Measurements from ENCODE around the gene ADAMTSL4.
"Not testable (repeated sequence)": the region's sequence is repeated elsewhere in the genome, so short reads cannot be mapped to it uniquely, and the experiment has no call there.

The ADAMTSL4 gene

DNA sequence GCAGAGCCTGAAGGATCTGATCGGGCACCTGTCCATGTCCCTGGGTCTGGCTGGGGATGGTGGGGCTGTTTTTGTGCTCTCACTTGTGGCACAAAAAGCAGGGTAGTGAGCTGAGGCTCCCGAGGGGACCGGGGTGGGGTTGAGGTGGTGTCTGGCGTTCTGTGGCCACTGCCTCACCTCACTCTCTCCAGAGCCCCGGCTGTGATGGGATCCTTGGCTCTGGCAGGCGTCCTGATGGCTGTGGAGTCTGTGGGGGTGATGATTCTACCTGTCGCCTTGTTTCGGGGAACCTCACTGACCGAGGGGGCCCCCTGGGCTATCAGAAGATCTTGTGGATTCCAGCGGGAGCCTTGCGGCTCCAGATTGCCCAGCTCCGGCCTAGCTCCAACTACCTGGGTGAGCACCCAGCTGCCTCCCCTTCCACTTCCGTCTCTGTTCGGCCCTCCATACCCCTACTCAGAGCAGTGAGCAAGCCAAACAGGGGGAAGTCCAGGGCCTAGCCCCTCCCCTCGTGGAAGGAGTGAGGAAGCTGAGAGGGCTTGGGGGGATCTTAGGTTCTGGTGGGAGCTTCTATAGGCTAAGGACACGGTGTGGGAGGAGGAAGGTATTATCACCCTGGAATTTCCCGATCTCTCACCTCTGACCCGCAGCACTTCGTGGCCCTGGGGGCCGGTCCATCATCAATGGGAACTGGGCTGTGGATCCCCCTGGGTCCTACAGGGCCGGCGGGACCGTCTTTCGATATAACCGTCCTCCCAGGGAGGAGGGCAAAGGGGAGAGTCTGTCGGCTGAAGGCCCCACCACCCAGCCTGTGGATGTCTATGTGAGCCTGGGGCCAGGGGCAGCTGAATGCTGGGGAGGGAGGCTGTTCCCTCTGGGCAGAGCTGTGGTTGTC, 7.0 kb downstream of the ADAMTSL4 start:
- no peak for DNase-seq (ENCODE audit: low spot score)

DNA sequence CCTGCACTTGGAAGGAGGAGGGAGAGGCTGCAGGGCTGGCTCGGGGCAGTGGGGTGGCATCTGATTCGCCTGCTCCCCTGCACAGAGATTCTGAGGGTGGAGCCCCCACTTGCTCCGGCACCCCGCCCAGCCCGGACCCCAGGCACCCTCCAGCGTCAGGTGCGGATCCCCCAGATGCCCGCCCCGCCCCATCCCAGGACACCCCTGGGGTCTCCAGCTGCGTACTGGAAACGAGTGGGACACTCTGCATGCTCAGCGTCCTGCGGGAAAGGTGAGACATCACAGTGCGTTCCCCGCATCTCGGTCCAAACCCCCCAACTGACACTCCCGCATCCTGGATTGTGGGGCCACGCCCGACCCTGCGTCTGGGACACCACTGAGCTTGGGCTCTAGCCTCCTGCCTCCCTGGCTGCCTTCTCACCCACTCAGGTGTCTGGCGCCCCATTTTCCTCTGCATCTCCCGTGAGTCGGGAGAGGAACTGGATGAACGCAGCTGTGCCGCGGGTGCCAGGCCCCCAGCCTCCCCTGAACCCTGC, 7.9 kb downstream of the ADAMTSL4 start:
- DNase-seq (ENCODE audit: low spot score), result no peak

DNA sequence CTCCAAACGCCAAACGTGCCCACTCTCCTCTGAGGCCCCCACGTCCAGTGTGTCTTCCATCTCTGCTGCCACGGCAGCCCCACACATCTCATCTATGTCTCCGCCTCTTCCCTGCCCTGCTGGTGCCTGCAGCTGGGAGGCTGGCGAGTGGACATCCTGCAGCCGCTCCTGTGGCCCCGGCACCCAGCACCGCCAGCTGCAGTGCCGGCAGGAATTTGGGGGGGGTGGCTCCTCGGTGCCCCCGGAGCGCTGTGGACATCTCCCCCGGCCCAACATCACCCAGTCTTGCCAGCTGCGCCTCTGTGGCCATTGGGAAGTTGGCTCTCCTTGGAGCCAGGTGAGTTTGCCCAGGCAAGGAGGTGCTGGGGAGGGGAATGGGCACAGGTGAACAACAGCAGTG, 8.6 kb downstream of the ADAMTSL4 start:
- DNase-seq (ENCODE audit: low spot score), result no peak

DNA sequence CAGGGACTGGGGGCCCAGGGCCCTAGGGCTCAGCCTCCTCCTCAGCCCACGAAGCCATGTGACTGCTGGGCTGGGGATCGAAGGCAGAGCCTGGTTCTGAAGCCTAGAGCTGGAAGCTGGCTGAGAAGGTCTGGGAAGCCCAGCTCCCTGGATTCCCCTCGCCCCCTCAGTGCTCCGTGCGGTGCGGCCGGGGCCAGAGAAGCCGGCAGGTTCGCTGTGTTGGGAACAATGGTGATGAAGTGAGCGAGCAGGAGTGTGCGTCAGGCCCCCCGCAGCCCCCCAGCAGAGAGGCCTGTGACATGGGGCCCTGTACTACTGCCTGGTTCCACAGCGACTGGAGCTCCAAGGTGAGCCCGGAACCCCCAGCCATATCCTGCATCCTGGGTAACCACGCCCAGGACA, 9.1 kb downstream of the ADAMTSL4 start:
- DNase-seq (ENCODE audit: low spot score), result no peak

- DNase-seq (ENCODE audit: low spot score), result no peak
Observed at GRCh38 chr1:150558761-150559655, 9.8 kb downstream of the ADAMTSL4 start.

DNA sequence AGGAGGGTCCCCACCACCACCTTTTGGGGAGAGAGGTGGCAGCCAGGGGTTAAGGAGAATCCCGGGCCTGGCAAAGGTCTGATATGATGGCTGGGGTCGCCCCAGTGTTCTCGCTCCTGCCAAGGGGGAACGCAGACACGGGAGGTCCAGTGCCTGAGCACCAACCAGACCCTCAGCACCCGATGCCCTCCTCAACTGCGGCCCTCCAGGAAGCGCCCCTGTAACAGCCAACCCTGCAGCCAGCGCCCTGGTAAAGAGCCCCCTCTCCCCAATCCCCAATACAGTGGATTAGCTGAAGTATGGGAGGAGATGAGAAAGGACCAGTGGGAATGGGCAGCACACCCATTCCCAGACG, 10.4 kb downstream of the ADAMTSL4 start:
- DNase-seq (ENCODE audit: low spot score), result no peak

DNA sequence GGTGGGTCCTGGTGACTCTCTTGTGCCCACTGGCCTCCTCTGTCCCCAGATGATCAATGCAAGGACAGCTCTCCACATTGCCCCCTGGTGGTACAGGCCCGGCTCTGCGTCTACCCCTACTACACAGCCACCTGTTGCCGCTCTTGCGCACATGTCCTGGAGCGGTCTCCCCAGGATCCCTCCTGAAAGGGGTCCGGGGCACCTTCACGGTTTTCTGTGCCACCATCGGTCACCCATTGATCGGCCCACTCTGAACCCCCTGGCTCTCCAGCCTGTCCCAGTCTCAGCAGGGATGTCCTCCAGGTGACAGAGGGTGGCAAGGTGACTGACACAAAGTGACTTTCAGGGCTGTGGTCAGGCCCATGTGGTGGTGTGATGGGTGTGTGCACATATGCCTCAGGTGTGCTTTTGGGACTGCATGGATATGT, 10.8 kb downstream of the ADAMTSL4 start:
- DNase-seq (ENCODE audit: low spot score), result peak; percentile 68

- no peak for DNase-seq (ENCODE audit: low spot score)
Observed at GRCh38 chr1:150560576-150561253, 11.5 kb downstream of the ADAMTSL4 start.

- DNase-seq (ENCODE audit: low spot score), result peak; percentile 97
Observed at GRCh38 chr1:150561254-150561973, 12.2 kb downstream of the ADAMTSL4 start.

DNA sequence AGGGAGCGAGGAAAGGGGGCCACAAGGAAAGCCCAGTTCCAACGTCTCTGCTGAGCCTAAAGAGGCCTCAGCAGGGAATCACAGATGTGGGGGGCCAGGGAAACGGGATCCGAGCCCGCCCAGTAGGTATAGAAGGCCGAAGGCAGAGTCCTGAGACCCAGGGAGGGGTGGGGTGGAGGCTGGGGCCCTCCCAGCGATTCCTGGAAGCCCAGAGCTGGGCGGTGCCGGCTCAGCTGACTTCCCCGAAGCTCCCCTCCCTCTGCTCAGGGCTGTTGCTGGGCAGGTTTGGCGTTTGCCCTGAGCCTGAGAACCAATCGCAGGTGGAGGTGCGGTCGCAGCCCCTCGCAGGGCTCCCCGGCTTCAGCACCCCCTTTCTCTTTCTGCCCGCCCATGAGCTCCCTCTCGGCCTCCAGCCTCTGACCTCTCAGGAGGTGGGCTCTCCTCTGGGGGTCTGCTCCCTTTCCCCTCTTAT, 12.8 kb downstream of the ADAMTSL4 start:
- DNase-seq (ENCODE audit: low spot score), result peak; percentile 94

DNA sequence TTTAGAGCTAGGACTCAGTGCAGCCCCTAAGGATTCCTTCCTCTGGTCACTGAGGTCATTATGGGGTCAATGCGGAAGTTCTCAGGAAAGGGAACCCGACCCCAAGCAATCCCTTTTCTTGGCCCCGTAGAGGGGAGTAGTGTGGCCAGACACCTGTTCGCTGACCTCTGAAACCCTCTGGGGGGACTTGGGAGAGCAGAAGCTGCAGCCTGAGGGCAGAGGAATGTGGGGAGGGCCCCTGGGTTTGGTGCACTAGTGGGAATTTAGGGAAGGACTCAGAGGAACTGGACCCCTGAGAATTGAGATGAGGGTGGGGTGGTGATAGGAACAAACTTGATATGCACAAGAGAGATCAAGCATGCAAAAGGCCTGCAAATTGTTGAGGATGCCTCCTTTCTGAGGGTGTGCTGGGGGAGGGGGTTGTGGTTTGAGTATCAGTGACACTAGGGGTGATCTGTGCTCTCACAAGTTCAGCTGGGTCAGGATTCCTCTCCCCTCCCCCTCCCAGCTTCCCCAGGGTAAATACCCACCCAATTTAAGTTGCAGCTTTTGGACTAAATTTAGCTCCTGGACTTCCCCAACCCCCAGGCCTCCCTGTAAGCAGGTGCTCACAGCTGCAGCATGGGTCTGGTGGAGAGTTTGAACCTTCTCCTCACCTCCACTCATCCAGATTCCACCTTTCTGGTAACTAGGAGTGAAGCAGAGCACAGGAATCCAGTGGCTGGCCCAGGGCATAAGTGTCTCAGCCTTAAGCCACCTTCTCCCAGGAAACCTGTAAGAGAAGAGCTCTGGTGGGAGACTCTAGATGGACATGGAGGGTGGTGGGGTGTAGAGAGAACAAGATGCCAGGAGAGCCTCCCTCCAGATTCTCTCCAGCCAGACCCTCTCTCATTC, 13.5 kb downstream of the ADAMTSL4 start:
- DNase-seq (ENCODE audit: low spot score), result peak; percentile 61

GRCh38 chr1:150563340-150564038, 14.3 kb downstream of the ADAMTSL4 start:
- peak; percentile 70 for DNase-seq (ENCODE audit: low spot score)

DNA sequence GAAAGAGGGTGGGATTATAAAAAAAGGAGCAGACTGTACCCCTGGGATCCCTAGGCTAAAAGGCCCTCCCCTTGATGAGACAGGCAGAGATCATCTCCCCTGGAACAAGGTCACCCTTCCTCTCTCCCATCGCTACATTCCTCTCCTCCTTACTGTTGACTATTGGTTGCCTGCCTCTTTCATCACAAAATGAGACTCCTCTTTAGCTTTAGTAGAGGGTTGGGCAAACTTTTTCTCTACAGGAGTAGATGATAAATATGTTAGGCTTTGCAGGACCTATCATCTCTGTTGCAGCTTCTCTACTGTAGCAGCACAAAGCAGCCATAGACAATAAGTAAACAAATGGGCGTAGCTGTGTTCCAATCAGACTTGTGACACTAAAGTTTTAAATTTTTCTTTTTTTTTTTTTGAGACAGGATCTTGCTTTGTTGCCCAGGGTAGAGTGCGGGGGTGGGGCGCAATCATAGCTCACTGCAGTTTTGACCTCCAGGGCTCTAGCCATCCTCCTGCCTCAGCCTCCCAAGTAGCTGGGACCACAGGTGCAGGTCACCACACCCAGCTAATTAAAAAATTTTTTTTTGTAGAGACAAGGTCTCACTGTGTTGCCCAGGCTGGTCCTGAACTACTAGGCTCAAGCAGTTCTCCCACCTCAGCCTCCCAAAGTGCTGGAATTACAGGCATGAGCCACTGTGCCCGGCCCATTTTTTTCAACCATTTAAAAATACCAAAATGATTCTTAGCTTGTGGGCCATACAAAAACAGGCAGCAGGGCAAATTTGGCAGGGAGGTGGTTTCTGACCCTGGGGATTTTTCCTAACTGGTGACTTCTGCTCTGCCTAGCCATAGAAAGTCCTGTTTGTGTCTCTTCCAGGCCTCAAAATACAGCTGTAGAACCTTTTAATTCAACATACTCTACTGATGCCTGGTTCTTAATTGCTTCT, 15.1 kb downstream of the ADAMTSL4 start:
- DNase-seq (ENCODE audit: low spot score), result no peak

- not testable (repeated sequence) for DNase-seq (ENCODE audit: low spot score)
Observed at GRCh38 chr1:150565240-150565991, 16.2 kb downstream of the ADAMTSL4 start.

DNA sequence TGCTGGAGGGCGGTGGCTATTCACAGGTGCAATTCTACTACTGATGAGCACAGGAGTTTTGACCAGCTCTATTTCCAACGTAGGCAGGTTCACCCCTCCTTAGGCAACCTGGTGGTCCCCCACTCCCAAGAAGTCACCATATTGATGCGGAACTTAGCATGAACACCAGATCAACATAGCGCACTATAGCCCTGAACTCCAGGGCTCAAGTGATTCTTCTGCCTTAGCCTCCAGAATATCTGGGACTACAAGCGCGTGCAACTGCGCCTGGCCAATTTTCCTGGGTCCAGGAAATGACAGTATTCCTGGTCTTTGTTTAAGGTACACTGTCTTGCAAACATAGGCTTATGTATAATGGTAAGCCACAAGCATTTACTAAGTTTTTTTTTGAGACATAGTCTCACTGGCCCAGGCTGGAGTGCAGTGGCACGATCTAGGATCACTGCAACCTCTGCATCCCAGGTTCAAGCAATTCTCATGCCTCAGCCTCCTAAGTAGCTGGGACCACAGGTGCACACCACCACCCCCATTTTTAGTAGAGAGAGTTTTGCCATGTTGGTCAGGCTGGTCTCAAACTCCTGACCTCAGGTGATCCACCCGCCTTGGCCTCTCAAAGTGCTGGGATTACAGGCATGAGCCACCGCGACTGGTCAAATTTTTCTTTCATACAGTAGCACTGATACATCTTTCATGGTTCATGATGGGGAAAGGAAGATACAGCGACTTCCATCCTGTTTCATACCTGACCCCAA, 17.6 kb downstream of the ADAMTSL4 start:
- DNase-seq (ENCODE audit: low spot score), result no peak

- DNase-seq (ENCODE audit: low spot score), result no peak
Observed at GRCh38 chr1:150567341-150567716, 18.1 kb downstream of the ADAMTSL4 start.

Data from cerebellar cortex (tissue), 1 donor.